Fibroblast of upper back skin (primary cell): Measurements from ENCODE around the gene CHKB.
A peak's percentile ranks its signal among the peaks of the same experiment; 100 is the strongest.

ENCODE experiments used
- DNase-seq: peaks from one replicate; pipeline ENCODE4 v3.0.0-alpha.2; 2013

The CHKB gene

DNA sequence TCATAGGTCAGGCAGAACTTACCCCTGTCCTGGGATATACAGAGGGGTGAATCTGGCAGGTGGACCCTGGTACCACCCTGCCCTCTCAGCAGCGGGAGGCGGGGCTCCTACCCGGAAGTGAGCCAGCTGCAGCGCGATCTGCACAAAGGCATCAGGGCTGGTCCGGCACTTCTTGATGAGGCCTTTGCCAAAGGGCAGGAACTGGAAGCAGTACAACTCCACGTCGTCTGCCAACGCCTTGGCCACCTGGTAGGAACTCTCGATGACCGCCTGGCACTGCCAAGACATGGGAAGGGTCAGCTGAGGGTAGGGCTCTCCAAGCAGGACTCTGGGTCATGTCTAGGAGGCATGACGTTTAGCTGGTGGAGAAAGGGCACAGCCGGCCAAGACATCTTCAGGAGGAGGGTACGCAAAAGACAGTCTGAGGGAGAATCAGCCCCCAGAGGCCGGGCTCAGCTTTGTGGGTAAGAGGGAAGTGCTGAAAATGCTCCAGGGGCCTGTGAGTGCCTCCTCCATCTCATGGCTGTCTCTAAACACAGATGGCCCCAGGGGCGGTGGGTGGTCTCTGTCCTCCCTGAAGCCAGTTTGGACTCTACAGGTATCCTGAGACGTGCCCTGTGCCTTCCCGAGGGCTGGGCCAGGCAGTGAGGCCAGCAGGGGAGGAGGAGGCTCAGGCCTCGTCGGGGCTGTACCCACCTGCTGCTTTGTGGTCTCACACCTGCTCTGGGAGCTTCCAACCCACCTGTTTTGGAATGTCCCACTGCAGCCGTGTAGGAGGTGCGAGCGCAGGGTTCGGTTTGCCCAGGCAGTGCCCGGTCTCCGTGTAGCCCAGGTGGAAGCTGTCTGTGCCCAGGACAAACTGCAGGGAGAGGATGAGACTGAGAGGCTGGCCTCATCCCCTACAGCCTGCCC lies 11.1 kb downstream of the CHKB start:
- no peak for DNase-seq

DNA sequence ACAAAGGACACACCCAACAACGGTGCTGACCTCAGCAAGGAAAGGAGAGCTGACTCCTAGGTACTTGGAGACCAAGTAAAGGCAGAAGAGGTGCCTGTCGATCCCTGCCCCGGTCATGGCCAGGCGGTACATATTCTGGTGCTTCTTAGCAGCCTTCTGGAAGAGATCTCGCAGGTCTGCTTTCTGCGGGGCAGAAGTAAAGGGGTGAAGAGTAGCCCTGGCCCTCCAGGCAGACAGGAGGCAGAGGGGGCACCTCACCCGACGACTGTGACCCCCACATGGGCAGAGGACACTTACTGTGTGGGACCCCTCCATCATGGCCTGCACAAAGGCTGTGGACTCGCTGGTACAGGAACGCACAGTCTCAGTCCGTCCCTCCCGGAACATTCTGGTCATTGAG lies 11.8 kb downstream of the CHKB start:
- DNase-seq = no peak

DNA sequence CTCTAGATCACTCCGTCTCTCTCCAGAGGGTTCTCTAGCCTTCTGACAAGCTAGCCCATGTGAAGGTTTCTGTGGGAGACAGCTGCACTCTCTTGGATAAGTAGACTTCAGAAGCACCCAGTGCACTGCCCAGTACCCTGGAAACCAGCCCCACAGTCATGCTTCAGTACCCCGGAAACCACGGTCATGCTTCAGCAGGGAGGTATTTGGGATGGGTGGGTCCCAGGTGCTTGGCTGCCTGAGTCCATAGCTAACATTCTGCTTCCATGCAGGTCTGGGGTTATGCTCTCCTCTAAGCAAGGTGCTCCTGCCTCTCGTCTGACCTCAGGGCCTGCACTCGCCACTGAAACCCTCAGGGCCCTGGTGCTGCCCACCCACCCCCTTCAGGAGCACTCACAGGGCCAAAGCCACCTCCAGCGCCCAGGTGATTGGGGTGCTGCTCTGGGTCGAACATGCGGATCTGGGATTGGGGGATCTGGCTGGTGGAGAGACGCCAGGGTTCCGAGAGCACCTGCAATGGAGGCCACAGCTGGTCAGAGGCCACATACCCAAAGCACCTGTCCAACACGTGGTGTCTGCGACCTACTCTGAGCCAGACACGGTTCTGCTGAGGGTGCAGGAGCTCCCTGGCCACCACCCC lies 12.6 kb downstream of the CHKB start:
- DNase-seq = no peak

DNA sequence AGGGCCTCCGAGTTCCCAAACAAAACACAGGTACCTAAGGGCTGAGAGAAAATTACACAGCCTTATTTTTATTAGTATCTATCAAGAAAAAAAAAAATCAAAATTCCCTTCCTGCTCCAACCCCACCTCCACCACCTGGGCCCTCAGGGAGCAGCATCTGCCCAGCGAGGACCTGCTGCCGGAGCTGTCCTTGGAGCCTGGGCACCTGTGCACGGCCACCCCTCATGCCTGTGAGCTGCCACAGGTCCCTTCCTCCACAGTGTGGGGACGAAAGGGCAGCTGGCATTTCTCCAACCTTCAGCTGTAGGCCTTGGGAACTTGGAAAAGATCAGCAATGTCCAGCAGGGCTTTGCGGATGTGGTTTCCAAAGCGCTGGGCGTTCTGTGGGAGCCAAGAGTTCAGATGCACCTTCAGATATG lies 13.6 kb downstream of the CHKB start:
- no peak for DNase-seq

DNA sequence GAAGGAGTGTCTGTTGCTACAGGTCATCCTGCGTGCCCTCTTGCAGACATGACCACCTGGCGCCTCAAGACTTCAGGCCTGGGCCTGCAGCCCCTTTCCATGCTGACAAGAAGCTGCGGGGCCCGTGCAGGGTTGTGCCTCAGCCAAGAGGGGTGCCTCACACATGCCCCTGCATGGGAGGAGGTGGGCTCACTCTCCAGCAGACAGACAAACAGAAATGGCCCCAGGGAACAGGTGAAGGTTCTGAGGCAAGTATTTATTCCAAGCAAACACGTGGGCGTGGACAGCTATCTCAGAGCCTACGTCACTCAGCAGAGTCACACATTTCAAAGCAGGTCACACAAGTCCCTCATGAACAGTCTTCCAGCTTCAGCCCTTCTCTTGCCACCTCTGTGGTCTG lies 14.0 kb downstream of the CHKB start:
- no peak for DNase-seq

DNA sequence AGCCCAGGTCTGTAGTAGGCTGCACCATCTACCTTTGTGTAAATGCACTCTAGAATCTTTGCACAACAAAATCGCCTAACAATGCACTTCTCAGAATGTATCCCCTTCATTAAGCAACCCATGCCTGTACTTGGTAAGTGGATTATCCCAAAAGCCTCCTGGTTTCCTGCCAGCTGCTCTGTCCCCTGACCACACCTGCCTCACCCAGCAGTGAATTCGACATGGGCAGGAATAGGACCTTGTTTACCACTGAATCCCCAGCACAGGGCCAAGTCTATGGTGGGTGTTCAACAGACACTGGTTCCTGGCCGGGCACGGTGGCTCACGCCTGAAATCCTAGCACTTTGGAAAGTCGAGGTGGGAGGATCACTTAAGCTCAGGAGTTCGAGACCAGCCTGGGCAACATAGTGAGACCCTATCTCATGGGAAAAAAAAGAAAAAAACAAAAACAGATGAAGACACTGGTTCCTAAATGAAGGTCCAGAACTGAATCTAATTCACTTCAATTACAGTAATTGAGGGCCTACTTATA lies 14.9 kb downstream of the CHKB start:
- no peak for DNase-seq

DNA sequence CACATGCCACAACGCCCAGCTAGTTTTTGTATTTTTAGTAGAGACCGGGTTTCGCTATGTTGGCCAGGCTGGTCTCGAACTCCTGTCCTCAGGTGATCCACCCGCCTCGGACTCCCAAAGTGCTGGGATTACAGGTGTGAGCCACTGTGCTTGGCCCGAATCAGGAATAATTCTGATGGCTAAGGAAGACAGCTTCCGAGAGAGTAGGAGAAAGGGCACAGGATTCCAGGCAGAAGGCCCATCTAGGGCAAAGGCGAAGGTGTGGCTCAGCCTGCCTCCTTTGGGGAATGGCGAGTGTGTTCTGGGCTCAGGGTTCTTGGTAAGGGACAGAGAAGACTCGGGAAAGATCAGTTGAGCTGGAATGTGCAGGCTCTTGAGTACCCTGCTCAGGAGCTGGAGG lies 18.4 kb downstream of the CHKB start:
- DNase-seq = no peak

DNA sequence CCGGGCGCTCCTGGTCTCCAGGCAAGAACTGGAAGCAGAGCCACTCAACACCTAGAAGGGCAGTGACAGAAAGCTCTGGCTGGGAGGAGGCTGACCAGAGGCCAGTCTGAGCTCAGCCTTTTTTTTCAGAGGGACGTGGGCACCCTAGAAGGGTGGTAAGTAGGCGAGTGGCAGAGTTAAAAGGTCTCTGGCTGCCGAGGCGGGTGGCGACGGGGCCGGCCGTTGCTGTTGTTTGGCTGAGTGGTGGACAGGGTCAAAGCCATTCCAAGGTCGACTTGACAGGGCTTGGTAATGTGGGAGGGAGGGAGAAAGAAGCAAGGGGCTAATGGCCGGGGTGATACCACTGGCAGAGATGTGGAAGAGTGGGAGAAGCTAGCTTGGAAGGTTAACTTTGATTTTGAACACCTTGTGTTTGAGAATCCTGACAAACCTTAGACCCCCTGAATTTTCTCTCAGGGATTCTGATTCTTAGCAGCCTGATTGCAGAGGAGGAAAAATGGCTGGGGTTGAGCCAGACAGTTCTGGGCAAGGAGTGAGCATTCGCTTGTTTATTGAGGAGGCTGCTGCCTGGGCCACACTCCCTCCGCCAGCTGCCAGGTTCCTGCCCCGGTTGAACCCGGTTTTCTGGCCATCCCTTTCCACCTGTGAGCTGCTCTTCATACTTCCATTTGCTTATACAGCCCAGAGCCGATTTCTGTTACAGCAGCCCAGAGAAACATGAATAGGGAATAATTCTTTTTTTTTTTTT lies 19.1 kb downstream of the CHKB start:
- DNase-seq = no peak

DNA sequence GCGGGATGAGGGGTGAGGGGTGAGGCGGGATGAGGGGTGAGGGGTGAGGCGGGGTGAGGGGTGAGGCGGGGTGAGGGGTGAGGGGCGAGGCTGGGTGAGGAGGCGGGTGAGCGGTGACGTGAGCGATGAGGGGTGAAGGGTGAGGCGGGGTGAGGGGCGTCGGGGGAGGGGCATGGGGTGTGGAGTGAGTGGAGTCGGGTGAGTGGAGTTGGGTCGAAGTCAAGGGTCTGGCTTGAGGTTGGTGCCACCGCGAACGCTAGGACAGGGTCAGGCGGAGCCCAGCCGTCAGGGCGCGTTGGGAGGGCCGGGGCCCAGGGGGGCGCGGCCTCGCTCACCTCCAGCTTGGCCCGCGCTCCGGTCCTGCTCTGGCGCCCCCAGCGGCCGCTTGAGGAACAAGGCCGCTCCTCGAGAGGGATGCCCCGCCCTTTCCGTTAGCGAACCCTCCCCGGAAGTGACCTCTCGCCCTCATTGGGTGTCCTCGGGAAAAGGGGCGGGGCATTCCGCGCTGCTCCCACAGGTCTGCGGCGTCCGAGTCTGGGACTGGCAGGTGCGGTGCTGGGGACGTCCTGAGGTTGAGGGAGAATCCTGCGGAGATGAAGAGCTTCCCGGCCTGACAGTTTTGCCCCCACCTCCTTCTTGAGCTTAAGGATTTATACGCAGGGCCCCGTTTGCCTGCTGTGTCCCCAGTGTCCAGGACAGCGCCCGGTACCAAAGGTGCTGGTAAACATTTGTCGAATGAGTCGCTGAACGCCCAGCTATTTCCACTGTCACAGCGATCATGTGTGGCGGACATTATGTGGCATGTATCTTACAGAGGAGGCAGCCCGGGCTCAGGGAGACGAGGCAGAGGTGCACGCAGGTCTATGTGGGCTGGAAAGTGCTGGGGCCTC lies 19.9 kb downstream of the CHKB start, which contains the start of gene SYCE3:
SYCE3 (minus strand) TSS at position 397 of the 890 bp plus-strand sequence. CDS start 6,514 bp downstream, outside the sequence.
- DNase-seq = peak; percentile 91

DNA sequence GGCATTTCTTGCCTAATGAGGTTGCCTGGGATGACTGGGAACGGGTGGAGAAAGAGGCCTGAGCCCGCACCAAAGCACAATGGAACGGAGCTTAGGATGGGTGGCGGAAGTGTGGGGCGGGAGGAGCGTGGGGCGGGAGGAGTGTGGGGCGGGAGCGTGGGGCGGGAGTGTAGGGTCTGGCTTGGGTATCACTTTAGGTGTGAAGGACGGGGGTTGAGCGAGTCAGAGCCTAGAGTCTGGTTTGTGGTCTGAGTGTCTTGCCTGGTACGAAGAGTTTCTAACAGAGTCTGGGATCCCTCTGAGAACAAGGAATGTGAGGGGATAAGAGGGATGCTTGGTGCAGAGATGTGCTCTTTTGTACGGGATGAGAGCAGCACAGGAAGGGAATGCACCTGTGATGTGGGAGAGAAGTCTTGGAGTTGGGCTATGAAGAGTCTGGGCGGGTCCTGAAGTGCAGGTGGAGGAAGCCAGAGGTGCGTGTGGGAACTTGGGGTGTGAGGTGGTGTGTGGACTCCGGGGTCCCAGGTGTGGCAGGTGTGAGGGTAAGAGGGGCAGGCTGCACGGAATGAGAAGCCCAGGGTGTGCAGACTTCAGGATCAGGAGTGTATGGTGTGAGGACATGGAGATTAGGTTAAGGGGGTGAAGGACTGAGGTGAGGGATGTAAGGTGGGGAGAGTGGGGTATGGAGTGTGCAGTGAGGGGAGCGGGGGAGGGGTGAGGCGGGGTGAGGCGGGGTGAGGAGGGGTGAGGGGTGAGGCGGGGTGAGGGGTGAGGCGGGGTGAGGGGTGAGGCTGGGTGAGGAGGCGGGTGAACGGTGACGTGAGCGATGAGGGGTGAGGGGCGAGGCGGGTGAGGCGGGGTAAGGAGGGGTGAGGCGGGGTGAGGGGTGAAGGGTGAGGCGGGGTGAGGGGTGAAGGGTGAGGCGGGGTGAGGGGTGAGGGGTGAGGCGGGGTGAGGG lies 21.0 kb downstream of the CHKB start:
- DNase-seq = no peak

DNA sequence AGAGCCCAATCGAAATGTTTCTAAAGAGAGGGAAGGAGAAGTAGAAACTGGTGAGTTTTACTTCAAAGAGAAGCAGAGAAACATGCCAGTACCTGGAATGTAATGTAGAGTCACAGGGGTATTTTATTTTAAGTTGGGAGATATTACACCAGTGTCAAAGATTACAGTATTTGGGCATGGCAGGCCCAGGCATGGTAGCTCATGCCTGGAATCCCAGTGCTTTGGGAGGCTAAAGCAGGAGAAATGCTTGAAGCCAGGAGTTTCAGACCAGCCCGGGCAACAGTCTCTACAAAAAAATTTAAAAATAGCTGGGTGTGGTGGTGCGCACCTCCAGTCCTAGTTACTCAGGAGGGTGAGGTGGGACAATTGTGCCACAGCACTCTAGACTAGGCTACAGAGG lies 22.6 kb downstream of the CHKB start:
- no peak for DNase-seq

DNA sequence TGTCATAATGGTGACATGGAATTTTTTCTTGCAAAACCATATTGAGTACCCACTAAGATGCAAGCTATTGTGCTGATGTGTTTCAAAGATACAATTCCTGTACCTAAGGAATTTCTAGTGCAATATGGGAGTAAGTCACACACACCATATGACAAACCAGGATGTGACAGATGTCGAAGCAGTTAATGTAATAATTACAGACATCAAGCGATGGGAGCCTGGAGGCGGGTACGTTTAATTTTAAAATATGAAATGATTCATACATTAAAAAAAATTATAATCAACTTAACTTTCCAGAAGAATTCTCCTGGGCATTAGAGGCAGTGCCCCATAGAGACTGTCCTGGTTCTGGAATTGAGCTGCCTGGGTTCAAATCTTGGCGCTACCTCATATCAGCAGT lies 25.9 kb downstream of the CHKB start:
- DNase-seq = no peak

DNA sequence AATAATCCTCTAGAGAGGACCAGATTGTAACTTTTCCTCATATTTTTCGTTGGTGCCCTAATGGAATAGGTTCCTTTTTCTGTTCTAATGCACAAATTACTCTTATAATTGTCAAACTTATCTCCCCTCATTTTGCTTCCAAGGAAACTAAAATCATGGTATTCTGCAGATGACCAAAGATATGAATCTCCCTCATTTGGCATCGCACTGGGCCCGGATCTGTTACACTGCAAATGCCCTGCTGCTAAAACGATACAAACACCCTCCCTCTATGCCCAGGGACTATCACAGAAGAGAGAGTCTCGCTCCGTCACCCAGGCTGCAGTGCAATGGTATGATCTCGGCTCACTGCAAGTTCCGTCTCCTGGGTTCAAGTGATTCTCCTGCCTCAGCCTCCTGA lies 29.3 kb downstream of the CHKB start:
- no peak for DNase-seq

DNA sequence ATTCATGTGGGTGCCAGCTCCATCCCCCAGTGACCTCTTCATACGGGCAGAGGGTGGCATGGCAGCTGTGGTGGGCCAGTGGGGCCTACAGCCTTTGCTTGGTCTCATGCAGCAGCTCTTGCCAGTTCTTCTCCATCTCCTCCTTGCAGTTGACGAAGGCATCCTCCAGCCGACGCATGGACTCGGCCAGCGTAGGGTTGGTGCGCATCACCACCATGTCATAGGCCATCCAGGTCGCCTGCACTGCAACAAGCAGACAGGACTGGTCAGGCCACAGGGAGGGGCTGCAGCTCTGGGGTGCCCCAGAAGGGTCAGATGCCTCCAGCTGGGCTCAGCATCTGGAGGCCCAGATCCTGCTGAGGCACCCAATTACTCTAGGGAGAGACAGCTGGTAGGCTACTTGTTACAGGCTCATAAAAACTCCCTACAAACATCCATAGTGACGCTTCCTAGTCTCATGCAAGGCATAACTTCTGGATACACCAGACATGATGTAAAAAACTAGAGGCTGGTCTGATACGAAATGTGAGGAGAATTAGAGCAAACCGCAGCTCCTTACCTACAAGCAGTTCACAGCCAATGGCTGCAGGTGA lies 31.4 kb downstream of the CHKB start:
- DNase-seq = no peak

DNA sequence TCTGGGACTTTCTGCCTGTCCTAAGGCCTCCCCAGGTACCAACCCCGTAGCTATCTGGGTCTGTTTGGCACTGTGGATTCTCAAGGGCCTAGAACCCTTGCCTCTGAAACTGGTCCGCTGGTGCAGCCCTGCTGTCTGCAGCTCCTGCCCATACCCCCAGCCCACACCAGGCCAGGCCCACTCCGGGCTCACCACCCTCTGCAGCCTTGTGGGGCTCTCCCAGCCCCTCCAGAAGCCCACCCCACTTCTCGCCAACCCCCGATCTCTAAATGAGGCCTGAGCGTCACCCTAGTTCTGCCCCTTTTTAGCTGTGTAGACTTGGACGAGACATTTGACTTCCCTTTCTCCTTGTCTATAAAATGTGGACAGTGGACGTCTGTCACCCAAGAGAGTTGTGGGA lies 32.3 kb downstream of the CHKB start:
- DNase-seq = no peak

DNA sequence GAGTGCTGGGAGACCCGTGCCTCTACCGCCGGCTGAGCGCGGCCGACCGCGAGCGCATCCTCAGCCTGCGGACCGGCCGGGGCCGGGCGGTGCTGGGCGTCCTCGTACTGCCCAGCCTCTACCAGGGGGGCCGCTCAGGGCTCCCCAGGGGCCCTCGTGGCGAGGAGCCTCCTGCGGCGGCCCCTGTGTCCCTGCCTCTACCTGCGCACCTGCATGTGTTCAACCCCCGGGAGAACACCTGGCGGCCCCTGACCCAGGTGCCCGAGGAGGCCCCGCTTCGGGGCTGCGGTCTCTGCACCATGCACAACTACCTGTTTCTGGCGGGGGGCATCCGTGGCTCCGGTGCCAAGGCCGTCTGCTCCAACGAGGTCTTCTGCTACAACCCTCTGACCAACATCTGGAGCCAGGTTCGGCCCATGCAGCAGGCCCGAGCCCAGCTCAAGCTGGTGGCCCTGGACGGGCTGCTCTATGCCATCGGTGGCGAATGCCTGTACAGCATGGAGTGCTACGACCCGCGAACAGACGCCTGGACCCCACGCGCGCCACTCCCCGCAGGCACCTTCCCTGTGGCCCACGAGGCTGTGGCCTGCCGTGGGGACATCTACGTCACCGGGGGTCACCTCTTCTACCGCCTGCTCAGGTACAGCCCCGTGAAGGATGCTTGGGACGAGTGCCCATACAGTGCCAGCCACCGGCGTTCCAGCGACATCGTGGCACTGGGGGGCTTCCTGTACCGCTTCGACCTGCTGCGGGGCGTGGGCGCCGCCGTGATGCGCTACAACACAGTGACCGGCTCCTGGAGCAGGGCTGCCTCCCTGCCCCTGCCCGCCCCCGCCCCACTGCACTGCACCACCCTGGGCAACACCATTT lies 33.5 kb downstream of the CHKB start:
- no peak for DNase-seq

DNA sequence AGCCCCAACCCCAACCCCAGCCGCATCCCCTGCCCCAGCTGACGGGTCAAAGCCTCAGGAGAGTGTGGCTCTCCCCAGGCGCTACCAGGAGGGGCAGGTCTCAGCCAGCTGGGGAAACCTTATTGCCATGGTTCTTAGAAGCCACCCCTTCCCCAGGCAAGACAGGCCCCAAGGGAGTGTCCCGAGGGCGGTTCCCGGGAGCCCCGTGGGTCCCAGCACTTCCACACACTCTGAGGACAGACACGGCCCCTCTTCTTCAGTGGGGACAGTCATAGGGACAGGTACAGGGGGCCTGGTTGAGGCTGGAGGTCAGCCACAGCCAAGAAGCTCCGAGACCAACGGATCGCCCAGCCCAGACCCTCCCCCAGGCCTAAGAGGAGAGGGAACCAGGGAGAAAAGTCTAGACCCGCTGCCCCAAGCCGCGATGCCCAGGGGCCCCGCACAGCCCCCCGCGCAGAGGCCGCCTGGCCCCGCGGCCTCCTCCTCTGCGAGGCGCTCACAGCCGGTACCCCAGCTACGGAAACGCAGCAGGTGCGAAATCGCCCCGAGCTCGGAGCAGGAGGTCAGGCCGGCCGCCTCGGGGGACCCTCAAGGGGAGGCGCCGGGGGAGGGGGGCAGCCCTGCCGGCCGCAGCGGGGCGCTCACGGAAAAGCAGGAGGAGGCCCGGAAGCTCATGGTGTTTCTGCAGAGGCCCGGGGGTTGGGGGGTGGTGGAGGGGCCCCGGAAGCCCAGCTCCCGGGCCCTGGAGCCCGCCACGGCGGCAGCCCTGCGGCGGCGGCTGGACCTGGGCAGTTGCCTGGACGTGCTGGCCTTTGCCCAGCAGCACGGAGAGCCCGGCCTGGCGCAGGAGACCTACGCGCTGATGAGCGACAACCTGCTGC lies 34.4 kb downstream of the CHKB start:
- no peak for DNase-seq

DNA sequence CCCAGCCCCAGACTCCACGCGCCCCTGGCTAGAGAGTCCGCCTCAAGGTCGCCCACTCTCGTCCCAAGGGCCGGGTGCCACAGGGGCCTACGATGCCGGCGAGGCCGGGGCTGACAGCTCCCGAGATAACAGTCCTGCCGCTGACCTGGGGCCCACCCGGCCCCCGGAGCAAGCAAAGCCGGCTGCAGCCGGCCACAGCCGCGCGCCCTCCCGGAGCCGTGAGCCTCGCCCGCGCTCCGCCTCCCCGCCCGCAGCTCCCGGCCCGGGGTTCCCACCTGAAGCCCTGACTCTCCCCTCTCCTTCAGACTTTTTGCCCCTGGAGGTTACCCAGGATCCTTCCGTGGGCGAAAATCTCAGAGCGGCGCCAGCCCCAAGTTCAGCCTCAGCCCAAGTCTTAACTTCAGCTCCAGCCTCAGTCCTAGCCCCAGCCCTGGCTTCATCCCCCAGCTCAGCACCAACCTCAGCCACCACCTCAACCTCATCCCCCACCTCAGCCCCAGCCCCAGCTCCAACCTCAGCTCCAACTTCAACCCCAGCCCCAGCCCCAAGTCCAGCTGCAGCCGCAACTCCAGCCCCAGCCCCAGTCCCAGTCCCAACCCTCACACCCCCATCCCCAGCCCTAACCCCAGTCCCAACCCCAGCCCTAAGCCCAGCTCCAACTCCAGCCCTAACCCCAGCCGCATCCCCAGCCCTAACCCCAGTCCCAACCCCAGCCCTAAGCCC lies 35.2 kb downstream of the CHKB start:
- no peak for DNase-seq
